ENCODE results near the gene TIMM21. TPM values are rescaled to one million over a fixed set of nuclear protein-coding genes. Genes with fewer than 3 reads are reported as not detected.

TIMM21 gene
- total RNA-seq, 4 donors from 2014 or later = 32.7 to 38.3 (median 35.5) TPM

- TF ChIP-seq, protein P1, sequence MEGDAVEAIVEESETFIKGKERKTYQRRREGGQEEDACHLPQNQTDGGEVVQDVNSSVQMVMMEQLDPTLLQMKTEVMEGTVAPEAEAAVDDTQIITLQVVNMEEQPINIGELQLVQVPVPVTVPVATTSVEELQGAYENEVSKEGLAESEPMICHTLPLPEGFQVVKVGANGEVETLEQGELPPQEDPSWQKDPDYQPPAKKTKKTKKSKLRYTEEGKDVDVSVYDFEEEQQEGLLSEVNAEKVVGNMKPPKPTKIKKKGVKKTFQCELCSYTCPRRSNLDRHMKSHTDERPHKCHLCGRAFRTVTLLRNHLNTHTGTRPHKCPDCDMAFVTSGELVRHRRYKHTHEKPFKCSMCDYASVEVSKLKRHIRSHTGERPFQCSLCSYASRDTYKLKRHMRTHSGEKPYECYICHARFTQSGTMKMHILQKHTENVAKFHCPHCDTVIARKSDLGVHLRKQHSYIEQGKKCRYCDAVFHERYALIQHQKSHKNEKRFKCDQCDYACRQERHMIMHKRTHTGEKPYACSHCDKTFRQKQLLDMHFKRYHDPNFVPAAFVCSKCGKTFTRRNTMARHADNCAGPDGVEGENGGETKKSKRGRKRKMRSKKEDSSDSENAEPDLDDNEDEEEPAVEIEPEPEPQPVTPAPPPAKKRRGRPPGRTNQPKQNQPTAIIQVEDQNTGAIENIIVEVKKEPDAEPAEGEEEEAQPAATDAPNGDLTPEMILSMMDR (IDR thresholded peaks at IDR 0.05) = no peak
- TF ChIP-seq POLR2AphosphoS5 (IDR thresholded peaks at IDR 0.05) (no peak), EP300 (IDR thresholded peaks at IDR 0.05) (no peak), POLR2A (IDR thresholded peaks at IDR 0.05) (no peak)
- ATAC-seq = no peak
- H3K27ac ChIP-seq = no peak overlapping the region
- H3K36me3 ChIP-seq = peaks cover 0 to 63% of the 10 kb centered on the region in 2 donors
- peaks cover 5 to 47% (median 24%) of the 10 kb centered on the region in 3 donors for H3K4me1 ChIP-seq
- no CpG with 5 or more reads among the region's 2 CpGs for WGBS, 2 donors (ENCODE audit: low coverage in 1 of 2)
- H3K27me3 ChIP-seq = no peaks in the 10 kb centered on the region
- H3K9me3 ChIP-seq = no peaks in the 10 kb centered on the region
- no peak overlapping the region for H3K4me3 ChIP-seq
Measured at GRCh38 chr18:74152857-74153256, 4.5 kb downstream of the TIMM21 start.

DNA sequence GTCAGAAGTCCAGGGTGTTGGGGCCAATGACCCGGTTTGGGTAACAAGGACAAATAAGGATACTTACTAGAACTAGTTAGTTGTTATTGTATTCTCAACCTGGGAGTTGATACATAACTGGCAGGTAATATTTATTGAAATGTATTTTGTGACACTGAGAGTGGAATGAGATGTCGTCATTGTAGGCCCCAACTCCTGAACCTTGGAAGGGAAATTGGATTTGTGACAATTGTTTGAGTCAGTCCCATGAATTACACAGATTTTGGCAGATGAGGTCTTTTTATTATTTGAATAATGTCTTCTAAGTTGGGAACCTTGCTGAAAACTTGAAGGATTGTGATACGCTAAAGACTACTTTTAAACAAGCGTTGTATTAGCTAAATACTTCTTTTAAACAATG, 5.1 kb downstream of the TIMM21 start:
- Histone ChIP-seq H3K36me3 (peaks cover 0 to 68% of the 10 kb centered on the region in 2 donors), H3K27ac (no peak overlapping the region), H3K9me3 (no peaks in the 10 kb centered on the region), H3K27me3 (no peaks in the 10 kb centered on the region), H3K4me3 (no peak overlapping the region), H3K4me1 (peaks cover 5 to 47% (median 24%) of the 10 kb centered on the region in 3 donors)
- TF ChIP-seq, protein P1 (IDR thresholded peaks at IDR 0.05) = no peak
- no peak for ATAC-seq
- 59 to 84% methylated on average over 4 of the region's 4 CpGs for WGBS, 2 donors (ENCODE audit: low coverage in 1 of 2)

DNA sequence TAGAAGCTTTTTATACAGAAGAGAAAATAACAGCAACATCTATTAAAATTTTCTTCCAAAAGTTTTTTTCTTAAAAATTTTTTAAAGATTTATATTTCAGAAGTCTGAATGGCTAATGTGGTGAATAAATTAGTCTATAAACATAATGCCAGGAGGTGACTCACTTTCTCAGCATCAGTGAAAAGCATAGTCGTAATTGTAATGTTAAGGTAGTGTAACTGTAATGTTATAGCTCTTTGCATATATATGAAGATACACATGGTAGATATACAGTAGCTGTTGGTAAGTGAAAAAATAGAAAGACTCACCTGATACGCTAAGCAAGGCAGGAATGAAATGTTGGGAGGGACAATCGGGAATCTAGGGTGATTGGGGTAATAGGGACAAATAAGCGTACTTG, 5.5 kb downstream of the TIMM21 start:
- no peak for ATAC-seq
- TF ChIP-seq EP300 (IDR thresholded peaks at IDR 0.05) (no peak), POLR2AphosphoS5 (IDR thresholded peaks at IDR 0.05) (no peak), POLR2A (IDR thresholded peaks at IDR 0.05) (no peak)
- TF ChIP-seq, protein P1 (IDR thresholded peaks at IDR 0.05) = no peak
- peaks cover 0 to 72% of the 10 kb centered on the region in 2 donors for H3K36me3 ChIP-seq

GRCh38 chr18:74154716-74155115, 6.4 kb downstream of the TIMM21 start:
- Histone ChIP-seq H3K27ac (no peak overlapping the region), H3K4me1 (peaks cover 3 to 38% (median 16%) of the 10 kb centered on the region in 3 donors), H3K4me3 (no peak overlapping the region), H3K27me3 (no peaks in the 10 kb centered on the region), H3K9me3 (no peaks in the 10 kb centered on the region), H3K36me3 (peaks cover 0 to 81% of the 10 kb centered on the region in 2 donors)
- TF ChIP-seq, protein P1 (IDR thresholded peaks at IDR 0.05) = no peak
- no peak for TF ChIP-seq POLR2A (IDR thresholded peaks at IDR 0.05)
- no peak for TF ChIP-seq EP300 (IDR thresholded peaks at IDR 0.05)
- no peak for TF ChIP-seq POLR2AphosphoS5 (IDR thresholded peaks at IDR 0.05)
- ATAC-seq = no peak
- WGBS, 2 donors (ENCODE audit: low coverage in 1 of 2) = 86 to 89% methylated on average over 2 to 4 of the region's 4 CpGs

More for the DNA sequence above, 5.5 kb downstream of the TIMM21 start:
- 79 to 87% methylated on average over 4 of the region's 4 CpGs for WGBS, 2 donors (ENCODE audit: low coverage in 1 of 2)
- no peaks in the 10 kb centered on the region for H3K27me3 ChIP-seq
- no peaks in the 10 kb centered on the region for H3K9me3 ChIP-seq
- no peak overlapping the region for H3K27ac ChIP-seq
- H3K4me3 ChIP-seq = no peak overlapping the region
- H3K4me1 ChIP-seq = peaks cover 5 to 47% (median 24%) of the 10 kb centered on the region in 3 donors

GRCh38 chr18:74155276-74155675, 7.0 kb downstream of the TIMM21 start:
- 89 to 90% methylated on average over 3 to 4 of the region's 4 CpGs for WGBS, 2 donors (ENCODE audit: low coverage in 1 of 2)
- no peak for ATAC-seq
- no peak overlapping the region for H3K27ac ChIP-seq
- H3K9me3 ChIP-seq = no peaks in the 10 kb centered on the region
- H3K4me3 ChIP-seq = no peak overlapping the region
- H3K4me1 ChIP-seq = peaks cover 0 to 32% (median 10%) of the 10 kb centered on the region in 3 donors
- TF ChIP-seq, protein P1 (IDR thresholded peaks at IDR 0.05) = no peak
- TF ChIP-seq EP300 (IDR thresholded peaks at IDR 0.05) (no peak), POLR2A (IDR thresholded peaks at IDR 0.05) (no peak), POLR2AphosphoS5 (IDR thresholded peaks at IDR 0.05) (no peak)
- H3K27me3 ChIP-seq = no peaks in the 10 kb centered on the region
- peaks cover 0 to 86% of the 10 kb centered on the region in 2 donors for H3K36me3 ChIP-seq

Measured in gastroesophageal sphincter (tissue), 4 donors.